K562 (cell line): ENCODE results near the gene AP3B1. TPM values are rescaled to one million over a fixed set of nuclear protein-coding genes. Genes with fewer than 3 reads are reported as not detected.
A peak's percentile ranks its signal among the peaks of the same experiment; 100 is the strongest.

Experiments
- ATAC-seq: fragments of 200-7000 bp; cut with Tn5 transposase; 3 replicates; pipeline ENCODE4 v1.9.1; 2020; ENCODE audit warnings: moderate library complexity
- BruUV-seq: library from RNA; stranded (reverse); fragments of 400-500 nt; replicated peaks from 2 replicates; lab custom pipeline; 2021; lab: Mats Ljungman, UMichigan
- CTCF ChIA-PET: fragments of 300-600 bp; formaldehyde crosslinking; extraction: SDS; loops from one replicate; lab custom pipeline; 2021; ENCODE audit warnings: low intra/inter-chr PET ratio; lab: Yijun Ruan, JAX
- POLR2A ChIA-PET: fragments of 300-600, 350-650 bp; sonication (Branson Sonifier 250); formaldehyde crosslinking; extraction: SDS; loops from one replicate; lab custom pipeline; 2021; ENCODE audit warnings: antibody characterized with exemption, inconsistent platforms; lab: Yijun Ruan, JAX
- DNase-seq, 4 experiments: peaks; one replicate each; pipeline versions ENCODE4 v3.0.0 to v3.0.0-alpha.2; 2011 to 2018; ENCODE audit warnings: low spot score in 3 of 4, mixed read lengths in 3 of 4; ENCODE audit errors: extremely low read depth in 1 of 4
- FAIRE-seq: peaks from 2 replicates; lab custom pipeline; 2011; peaks lifted over from hg19 to GRCh38; lab: Jason Lieb, UNC
- H2AFZ ChIP-seq: 2 replicates; pipeline ENCODE4 v1.6.0; 2011; ENCODE audit warnings: low read depth, low read length, control low read depth, inconsistent platforms
- H3K27ac ChIP-seq: fragments of 200-600 bp; 3 replicates; pipeline ENCODE4 v1.8.0; 2011; ENCODE audit warnings: low read depth, mild to moderate bottlenecking, control low read depth, inconsistent platforms, low read length, moderate library complexity, mixed read lengths; ENCODE audit errors: extremely low read depth
- H3K27me3 ChIP-seq, 2 experiments: fragments of 300-600 bp in 1 of 2; 2 replicates in 1 of 2; 3 replicates in 1 of 2; pipeline versions ENCODE4 v1.6.0 to v1.8.0; 2011; ENCODE audit warnings: inconsistent platforms in 2 of 2, low read length in 2 of 2, mild to moderate bottlenecking in 1 of 2, mixed read lengths in 1 of 2, moderate library complexity in 1 of 2; ENCODE audit not compliant: control insufficient read depth in 2 of 2, insufficient read depth in 2 of 2
- H3K36me3 ChIP-seq: fragments of 300-600 bp; 3 replicates; pipeline ENCODE4 v1.8.0; 2011; ENCODE audit warnings: mild to moderate bottlenecking, low read length, inconsistent platforms; ENCODE audit not compliant: control insufficient read depth, insufficient read depth
- H3K4me1 ChIP-seq, 2 experiments: fragments of 200-600 bp in 1 of 2; replicated peaks in 1 of 2; 2 replicates in 1 of 2; 3 replicates in 1 of 2; pipeline versions ENCODE4 v1.5.1 to v1.8.0; 2011; ENCODE audit warnings: inconsistent platforms in 2 of 2, low read length in 2 of 2, mild to moderate bottlenecking in 1 of 2, mixed read lengths in 1 of 2, moderate library complexity in 1 of 2; ENCODE audit not compliant: control insufficient read depth in 2 of 2, insufficient read depth in 2 of 2
- H3K4me2 ChIP-seq: 2 replicates; pipeline ENCODE4 v1.6.1; 2011; ENCODE audit warnings: low read length, control low read depth, inconsistent platforms, mixed read lengths; ENCODE audit not compliant: insufficient read depth
- H3K4me3 ChIP-seq: fragments of 200-600 bp; sonication (generic), shearing (Covaris generic); 2 replicates; pipeline ENCODE4 v1.5.1; 2016; ENCODE audit warnings: control low read depth, inconsistent platforms
- H3K79me2 ChIP-seq: fragments of 200-600 bp; 3 replicates; pipeline ENCODE4 v1.8.0; 2011; ENCODE audit warnings: low read length, inconsistent platforms; ENCODE audit not compliant: control insufficient read depth, insufficient read depth
- H3K9ac ChIP-seq, 2 experiments: 2 replicates each; pipeline versions ENCODE4 v1.6.0 to v1.6.1; 2011; ENCODE audit warnings: low read depth in 2 of 2, low read length in 2 of 2, control low read depth in 1 of 2, inconsistent platforms in 1 of 2, mild to moderate bottlenecking in 1 of 2, mixed read lengths in 1 of 2; ENCODE audit not compliant: insufficient read depth in 1 of 2
- H3K9me1 ChIP-seq: one replicate; pipeline ENCODE4 v1.6.0; 2011; ENCODE audit warnings: inconsistent platforms, mild to moderate bottlenecking, low read length, moderate library complexity; ENCODE audit not compliant: control insufficient read depth, insufficient read depth
- H3K9me3 ChIP-seq: replicated peaks from 2 replicates; pipeline ENCODE4 v1.5.1; 2011; ENCODE audit warnings: low read depth, low read length, inconsistent platforms; ENCODE audit not compliant: control insufficient read depth, insufficient read depth
- H4K20me1 ChIP-seq: replicated peaks from 2 replicates; pipeline ENCODE4 v1.6.1; 2011; ENCODE audit warnings: low read length, inconsistent platforms, mixed read lengths; ENCODE audit not compliant: control insufficient read depth, insufficient read depth
- ARNT ChIP-seq, 2 experiments: fragments of 450-650 bp; IDR thresholded peaks; 2 replicates each; pipeline ENCODE4 v1.6.1; 2016; ENCODE audit warnings: mild to moderate bottlenecking in 1 of 2
- CHD1 ChIP-seq: fragments of 200-600 bp; sonication (generic); IDR thresholded peaks from one replicate; pipeline ENCODE4 v1.6.1; 2012; ENCODE audit warnings: mild to moderate bottlenecking, moderate library complexity, low read length, inconsistent platforms
- PHTF2 ChIP-seq: fragments of 250-450 bp; sonication (Bioruptor Pico); IDR thresholded peaks from 2 replicates; pipeline ENCODE4 v1.5.0; 2021; ENCODE audit warnings: mild to moderate bottlenecking
- RAD21 ChIP-seq, 2 experiments: fragments of 250-450 bp in 1 of 2; fragments of 450-650 bp in 1 of 2; sonication (Bioruptor Pico) in 1 of 2; formaldehyde crosslinking in 1 of 2; IDR thresholded peaks in 1 of 2; conservative IDR thresholded peaks in 1 of 2; 2 replicates each; pipeline versions ENCODE4 v1.4.0 to v1.8.0; 2020 to 2022; ENCODE audit warnings: mild to moderate bottlenecking in 2 of 2, moderate library complexity in 1 of 2
- REST ChIP-seq, 2 experiments: fragments of 450-650 bp; formaldehyde crosslinking in 1 of 2; IDR thresholded peaks; 2 replicates each; pipeline versions ENCODE4 v1.4.0 to v1.6.1; 2014 to 2020; ENCODE audit warnings: mild to moderate bottlenecking in 2 of 2, borderline replicate concordance in 1 of 2, low read depth in 1 of 2
- RNF2 ChIP-seq: sonication (generic); IDR thresholded peaks from 2 replicates; pipeline ENCODE4 v1.6.1; 2016
- SMAD2 ChIP-seq: fragments of 150-350 bp; IDR thresholded peaks from 2 replicates; pipeline ENCODE4 v1.6.1; 2014; ENCODE audit warnings: low read depth, mild to moderate bottlenecking, low read length
- TAF9B ChIP-seq: fragments of 450-650 bp; IDR thresholded peaks from 2 replicates; pipeline ENCODE4 v1.6.1; 2018; ENCODE audit warnings: mild to moderate bottlenecking; ENCODE audit not compliant: partially characterized antibody
- TBL1XR1 ChIP-seq, 2 experiments: IDR thresholded peaks; 2 replicates each; pipeline ENCODE4 v1.6.1; 2012; ENCODE audit warnings: improper control_type of control experiment in 2 of 2, low read length in 2 of 2, mild to moderate bottlenecking in 1 of 2
- WGBS: fragments of 100-300 bp; shearing (Covaris generic); methylation state at CpG from one replicate; pipeline ENCODE4 v1.1.6; 2016; ENCODE audit warnings: low coverage, mixed read lengths; ENCODE audit not compliant: insufficient coverage; ENCODE audit errors: missing lambda C conversion rate; 5-methylcytosine and 5-hydroxymethylcytosine counted together
- in situ Hi-C: fragments of 300-500 bp; cut with MboI; formaldehyde crosslinking; loops from 4 replicates; pipeline ENCODE4 v1.15.0; 2018; ENCODE audit warnings: inconsistent platforms, mixed read lengths
- intact Hi-C: fragments of 100-400 bp; cut with micrococcal nuclease; formaldehyde crosslinking; loops from 2 replicates; pipeline ENCODE4 v1.14.2; 2022
- polyA plus RNA-seq, 8 experiments: library from polyadenylated mRNA; depleted of rRNA in 4 of 8; stranded (reverse) in 5 of 8; unstranded in 3 of 8; fragments of >200 nt; fragmentation: Nextera tagmentation in 2 of 8; fragmentation: Illumina TruSeq in 1 of 8; extraction: Ambion mirVana in 2 of 8; extraction: Trizol in 1 of 8; gene quantifications; 2 replicates each; pipeline versions ENCODE4 v1.2.1 to v1.2.3, GENCODE V29; 2011 to 2014; ENCODE audit warnings: inconsistent platforms in 1 of 8, missing spikeins in 1 of 8
- total RNA-seq, 7 experiments: library from RNA; depleted of rRNA in 6 of 7; stranded (reverse); fragments of >200 nt in 6 of 7; fragmentation: Illumina TruSeq in 2 of 7; extraction: Trizol in 2 of 7; gene quantifications; 2 replicates each; pipeline versions ENCODE4 v1.2.1 to v1.2.3, GENCODE V29; 2011 to 2021; ENCODE audit warnings: low replicate concordance in 1 of 7
- TF ChIP-seq, protein P1 (sequence below): fragments of 150-350 bp; IDR thresholded peaks from 2 replicates; pipeline ENCODE4 v1.6.1; 2014; ENCODE audit warnings: low read depth, mild to moderate bottlenecking, low read length, borderline replicate concordance

Gene AP3B1
- total and polyA plus RNA-seq, 9 of the 15 experiments (the other 6 are each of a cell fraction or from before 2014, with no cell fraction given) = 21.1 to 61.8 (median 42.2) TPM

- WGBS = 90% methylated on average over 3 of the region's 3 CpGs
- H3K4me3 ChIP-seq = no peak overlapping the region
- H3K27me3 ChIP-seq = no peaks in the 10 kb centered on the region
- no peaks in the 10 kb centered on the region for H4K20me1 ChIP-seq
- peak; percentile 12 to 44 (median 20) for DNase-seq
- no TSS peak for BruUV-seq
- no peaks in the 10 kb centered on the region for H3K4me1 ChIP-seq
- H3K9me3 ChIP-seq = no peaks in the 10 kb centered on the region
- no peak for FAIRE-seq
- in situ Hi-C loops (no loop called here), intact Hi-C loops (loop anchor here (5.0 kb wide), 1 partner anchor 600 kb away; no protein-coding TSS in a partner anchor)
- H3K4me2 ChIP-seq = no peak overlapping the region
- POLR2A ChIA-PET = no interaction called here
- ATAC-seq = peak; percentile 65
- H3K9me1 ChIP-seq = no peaks in the 10 kb centered on the region
- no peak overlapping the region for H3K27ac ChIP-seq
- no peaks in the 10 kb centered on the region for H3K79me2 ChIP-seq
- H3K36me3 ChIP-seq = peaks cover 22% of the 10 kb centered on the region; the same call in 2 of the 3 replicates
- no peak overlapping the region for H2AFZ ChIP-seq
- H3K9ac ChIP-seq = no peak overlapping the region
- CTCF ChIA-PET = no interaction called here
- TF ChIP-seq REST (IDR thresholded peaks at IDR 0.05; ENCODE audit: borderline replicate concordance) (0 out of 2 replicates have a peak, but pooled peaks have one; percentile 14), REST (CRISPR knock-in tag; IDR thresholded peaks at IDR 0.05; ENCODE audit: low read depth) (no peak), ARNT (IDR thresholded peaks at IDR 0.05) (no peak), RAD21 (CRISPR knock-in tag; conservative IDR thresholded peaks at IDR 0.05 in 1 of 2, IDR thresholded peaks at IDR 0.05 in 1 of 2) (peak in 1 of 2 experiments; percentile 61; a peak in 3 of 4 replicates), TBL1XR1 (IDR thresholded peaks at IDR 0.05; ENCODE audit: low read length in 2 of 2) (0 out of 4 replicates have a peak, but pooled peaks of 1 of the 2 experiments have one; percentile 32), TAF9B (no peak), SMAD2 (no peak), PHTF2 (no peak), CHD1 (no peak), RNF2 (no peak)
- TF ChIP-seq, protein P1, sequence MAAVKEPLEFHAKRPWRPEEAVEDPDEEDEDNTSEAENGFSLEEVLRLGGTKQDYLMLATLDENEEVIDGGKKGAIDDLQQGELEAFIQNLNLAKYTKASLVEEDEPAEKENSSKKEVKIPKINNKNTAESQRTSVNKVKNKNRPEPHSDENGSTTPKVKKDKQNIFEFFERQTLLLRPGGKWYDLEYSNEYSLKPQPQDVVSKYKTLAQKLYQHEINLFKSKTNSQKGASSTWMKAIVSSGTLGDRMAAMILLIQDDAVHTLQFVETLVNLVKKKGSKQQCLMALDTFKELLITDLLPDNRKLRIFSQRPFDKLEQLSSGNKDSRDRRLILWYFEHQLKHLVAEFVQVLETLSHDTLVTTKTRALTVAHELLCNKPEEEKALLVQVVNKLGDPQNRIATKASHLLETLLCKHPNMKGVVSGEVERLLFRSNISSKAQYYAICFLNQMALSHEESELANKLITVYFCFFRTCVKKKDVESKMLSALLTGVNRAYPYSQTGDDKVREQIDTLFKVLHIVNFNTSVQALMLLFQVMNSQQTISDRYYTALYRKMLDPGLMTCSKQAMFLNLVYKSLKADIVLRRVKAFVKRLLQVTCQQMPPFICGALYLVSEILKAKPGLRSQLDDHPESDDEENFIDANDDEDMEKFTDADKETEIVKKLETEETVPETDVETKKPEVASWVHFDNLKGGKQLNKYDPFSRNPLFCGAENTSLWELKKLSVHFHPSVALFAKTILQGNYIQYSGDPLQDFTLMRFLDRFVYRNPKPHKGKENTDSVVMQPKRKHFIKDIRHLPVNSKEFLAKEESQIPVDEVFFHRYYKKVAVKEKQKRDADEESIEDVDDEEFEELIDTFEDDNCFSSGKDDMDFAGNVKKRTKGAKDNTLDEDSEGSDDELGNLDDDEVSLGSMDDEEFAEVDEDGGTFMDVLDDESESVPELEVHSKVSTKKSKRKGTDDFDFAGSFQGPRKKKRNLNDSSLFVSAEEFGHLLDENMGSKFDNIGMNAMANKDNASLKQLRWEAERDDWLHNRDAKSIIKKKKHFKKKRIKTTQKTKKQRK = no peak
These were observed 132.1 kb downstream of the AP3B1 start for GRCh38 chr5:78162253-78162862.
